ENCODE measurements around the gene ARMH2. TPM values are rescaled to one million over a fixed set of nuclear protein-coding genes. Genes with fewer than 3 reads are reported as not detected.
"Not testable (repeated sequence)": the region's sequence is repeated elsewhere in the genome, so short reads cannot be mapped to it uniquely, and the experiment has no call there.

Gene ARMH2
- total RNA-seq, 2 donors from 2014 or later: not detected

GRCh38 chr6:24764833-24765828 lies 33.6 kb downstream of the ARMH2 start:
- H3K9me3 ChIP-seq (ENCODE audit: control insufficient read depth, low read length); H3K27ac ChIP-seq (ENCODE audit: low read depth, low read length); H3K9me3 Mint-ChIP-seq; H3K4me3 ChIP-seq (ENCODE audit: low read length); H3K27ac Mint-ChIP-seq; H3K36me3 ChIP-seq (ENCODE audit: control insufficient read depth, insufficient read depth, low read length); H3K36me3 Mint-ChIP-seq (ENCODE audit: low read depth); H3K4me1 Mint-ChIP-seq; H3K9ac ChIP-seq (ENCODE audit: extremely low read depth, low read length, poor library complexity, severe bottlenecking); H3K4me3 Mint-ChIP-seq; H3K4me1 ChIP-seq (ENCODE audit: control insufficient read depth, insufficient read depth, low read length); H3K27me3 Mint-ChIP-seq (ENCODE audit: insufficient read depth); DNase-seq; H3K27me3 ChIP-seq (ENCODE audit: control insufficient read depth, insufficient read depth, low read length, poor library complexity, severe bottlenecking): not testable (repeated sequence)
- 95 to 96% methylated on average over 17 to 20 of the region's 20 CpGs for WGBS, 2 experiments (ENCODE audit: insufficient coverage in 1 of 2, insufficient read length in 1 of 2)

- DNase-seq: no peak
- Histone ChIP-seq H3K9me3 (ENCODE audit: control insufficient read depth, low read length) (no peaks in the 10 kb centered on the region), H3K27me3 (ENCODE audit: control insufficient read depth, insufficient read depth, low read length, poor library complexity, severe bottlenecking) (no peaks in the 10 kb centered on the region), H3K4me3 (ENCODE audit: low read length) (no peak overlapping the region), H3K4me1 (ENCODE audit: control insufficient read depth, insufficient read depth, low read length) (no peaks in the 10 kb centered on the region), H3K36me3 (ENCODE audit: control insufficient read depth, insufficient read depth, low read length) (no peaks in the 10 kb centered on the region), H3K27ac (ENCODE audit: low read depth, low read length) (no peak overlapping the region), H3K9ac (ENCODE audit: extremely low read depth, low read length, poor library complexity, severe bottlenecking) (no peak overlapping the region)
- Mint-ChIP-seq H3K27ac (no peak overlapping the region), H3K36me3 (ENCODE audit: low read depth) (no peaks in the 10 kb centered on the region), H3K4me1 (no peaks in the 10 kb centered on the region), H3K9me3 (peaks cover 5% of the 10 kb centered on the region), H3K27me3 (ENCODE audit: insufficient read depth) (no peaks in the 10 kb centered on the region), H3K4me3 (no peak overlapping the region)
- 92 to 94% methylated on average over 3 of the region's 3 CpGs for WGBS, 2 experiments (ENCODE audit: insufficient coverage in 1 of 2, insufficient read length in 1 of 2)
- TF ChIP-seq CTCF (conservative IDR thresholded peaks at IDR 0.05): no peak
Measured at GRCh38 chr6:24763578-24763977, 35.1 kb downstream of the ARMH2 start.

GRCh38 chr6:24761851-24762250 lies 36.9 kb downstream of the ARMH2 start:
- Mint-ChIP-seq H3K27me3 (ENCODE audit: insufficient read depth) (no peaks in the 10 kb centered on the region), H3K4me3 (no peak overlapping the region), H3K4me1 (no peaks in the 10 kb centered on the region), H3K36me3 (ENCODE audit: low read depth) (no peaks in the 10 kb centered on the region), H3K27ac (no peak overlapping the region), H3K9me3 (peaks cover 5% of the 10 kb centered on the region)
- TF ChIP-seq CTCF (conservative IDR thresholded peaks at IDR 0.05): no peak
- Histone ChIP-seq H3K27ac (ENCODE audit: low read depth, low read length) (no peak overlapping the region), H3K4me1 (ENCODE audit: control insufficient read depth, insufficient read depth, low read length) (no peaks in the 10 kb centered on the region), H3K36me3 (ENCODE audit: control insufficient read depth, insufficient read depth, low read length) (no peaks in the 10 kb centered on the region), H3K9me3 (ENCODE audit: control insufficient read depth, low read length) (no peaks in the 10 kb centered on the region), H3K9ac (ENCODE audit: extremely low read depth, low read length, poor library complexity, severe bottlenecking) (no peak overlapping the region), H3K27me3 (ENCODE audit: control insufficient read depth, insufficient read depth, low read length, poor library complexity, severe bottlenecking) (no peaks in the 10 kb centered on the region), H3K4me3 (ENCODE audit: low read length) (no peak overlapping the region)
- no peak for DNase-seq

All from endodermal cell (in vitro differentiated cells).